GM04503 (cell line): Measurements from ENCODE around the gene DCLRE1A.

Experiments
- DNase-seq: peaks from one replicate; pipeline ENCODE4 v3.0.0-alpha.2; 2012; ENCODE audit warnings: low read depth

DCLRE1A gene

DNA sequence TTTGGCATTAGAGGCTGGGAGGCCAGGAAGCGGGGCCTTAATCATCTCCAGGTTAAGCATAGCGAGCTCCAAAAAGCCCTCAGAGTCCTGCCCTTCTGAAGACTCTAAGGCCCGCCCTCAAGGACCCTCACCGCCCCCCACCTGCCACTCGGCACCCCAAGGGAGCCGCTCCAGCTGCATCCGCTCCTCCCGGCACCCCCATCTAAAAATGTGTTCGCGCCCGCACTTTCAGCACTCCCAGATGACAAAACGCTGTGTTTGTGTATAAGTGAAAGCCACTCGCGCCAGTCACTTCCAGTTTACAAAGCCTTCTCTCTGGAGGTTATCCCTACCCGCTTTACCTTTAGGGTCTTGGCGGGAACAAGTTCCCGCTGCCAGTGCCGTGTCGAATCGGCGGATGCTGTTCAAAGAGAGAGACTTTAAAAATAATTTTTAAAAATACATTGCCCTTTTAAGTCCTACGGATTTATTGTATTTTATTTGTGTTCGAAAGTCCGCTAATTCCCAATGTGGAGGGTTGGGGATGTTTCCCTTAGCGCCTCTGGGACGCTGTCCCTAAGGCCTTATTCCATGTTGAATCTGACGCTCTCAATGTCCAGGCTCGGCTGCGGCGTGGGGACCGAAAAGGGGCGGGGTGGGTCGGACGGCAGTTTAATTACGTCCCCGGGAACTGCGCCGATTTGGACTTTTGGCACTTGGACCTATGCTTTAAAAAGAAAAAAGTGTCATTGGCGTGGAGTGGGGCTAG lies at the start of gene DCLRE1A, which contains the start of gene NHLRC2:
TSS of gene DCLRE1A (minus strand) at position 70 of the 748 bp plus-strand sequence. CDS start 900 bp downstream, outside the sequence.
TSS of gene NHLRC2 (plus strand) at position 649 of the 748 bp plus-strand sequence. CDS start 212 bp downstream, outside the sequence.
- DNase-seq = peak; percentile 45

DNA sequence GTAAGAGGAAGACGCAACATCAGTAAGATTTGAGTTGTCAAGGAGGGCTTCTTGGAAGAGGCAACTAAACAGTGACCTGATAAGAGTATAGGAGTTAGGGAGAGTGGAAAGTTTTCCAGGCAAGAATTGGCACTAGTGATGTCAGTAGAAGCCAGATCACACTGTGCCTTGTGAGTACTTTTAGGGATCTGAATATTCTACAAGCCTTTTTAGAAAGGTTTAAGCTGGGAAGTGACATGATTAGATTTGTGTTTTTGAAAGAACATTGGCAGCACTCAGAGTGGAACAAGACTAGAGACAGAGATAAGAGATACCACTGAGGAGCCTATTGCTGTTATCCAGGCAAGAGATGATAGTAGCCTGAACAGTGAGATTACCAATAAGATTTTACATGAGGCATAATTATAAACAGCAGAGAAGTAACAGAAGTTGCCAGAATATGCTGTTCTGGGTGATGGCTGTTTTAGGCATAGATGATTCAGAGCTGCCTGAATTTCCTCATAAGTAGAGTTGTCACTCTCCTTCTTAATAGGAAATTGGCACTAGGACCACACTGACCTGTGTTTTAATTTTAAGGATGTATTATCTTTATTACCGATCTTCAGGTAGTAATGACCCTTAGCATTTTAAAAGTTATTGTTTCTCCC lies 46.2 kb upstream of the DCLRE1A start:
- DNase-seq = no peak

DNA sequence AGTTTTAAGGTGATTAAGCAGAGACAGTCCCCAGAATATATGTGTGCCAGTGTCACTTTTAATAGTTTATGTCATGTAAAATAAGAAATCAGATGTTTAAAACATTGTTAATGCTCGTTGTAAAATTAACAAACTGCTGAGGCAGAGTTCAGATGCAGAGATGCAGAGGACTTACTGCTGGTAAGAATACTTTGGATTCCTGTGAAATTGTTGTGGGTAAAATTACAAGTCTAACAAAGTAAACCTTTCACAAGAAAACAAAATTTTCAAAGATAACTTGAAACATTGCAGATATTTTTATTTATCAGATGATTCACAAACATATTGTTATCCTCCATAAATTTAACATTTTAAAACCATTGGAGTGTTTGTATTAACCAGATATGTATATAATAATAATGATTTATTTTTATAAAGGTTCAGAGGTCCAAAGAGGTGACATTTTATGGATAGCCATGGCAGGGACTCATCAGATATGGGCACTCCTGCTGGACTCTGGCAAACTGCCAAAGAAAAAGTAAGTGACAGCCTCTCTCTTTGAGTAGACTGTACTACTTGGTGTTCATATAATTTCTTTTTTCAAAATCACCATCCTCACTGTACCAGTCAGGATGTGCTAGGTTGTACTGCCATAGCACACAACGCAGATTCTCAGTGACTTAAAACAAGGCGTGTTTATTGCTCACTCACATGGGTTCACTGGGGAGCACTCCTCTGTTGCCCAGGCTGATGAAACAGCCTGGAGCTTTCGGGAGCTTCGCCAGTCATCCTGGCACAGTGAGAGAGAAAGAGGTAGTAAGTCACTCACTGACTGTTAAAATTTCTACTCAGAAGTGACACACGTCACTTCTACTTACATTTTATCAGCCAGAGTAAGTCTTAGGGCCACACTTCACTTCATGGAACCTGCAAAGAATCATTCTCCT lies 44.1 kb upstream of the DCLRE1A start:
- DNase-seq = no peak

DNA sequence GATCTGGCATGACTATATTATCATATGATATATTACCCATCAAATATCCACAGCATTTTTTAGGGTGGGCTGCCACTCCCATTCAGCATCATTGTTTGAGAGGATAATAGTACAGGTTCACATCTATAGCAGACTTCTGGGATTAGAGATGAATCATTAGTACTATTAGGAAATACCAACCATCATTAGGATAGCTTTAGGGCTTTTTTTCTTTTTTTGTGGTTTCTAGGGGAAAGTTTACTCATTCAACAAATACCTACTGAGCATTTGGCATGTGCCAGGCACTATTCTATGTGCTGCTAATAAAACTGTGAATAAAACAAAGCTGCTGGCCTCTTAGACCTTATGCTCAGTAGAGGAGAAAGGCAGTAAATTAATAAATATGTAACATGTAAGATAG lies 41.1 kb upstream of the DCLRE1A start:
- peak; percentile 36 for DNase-seq

DNA sequence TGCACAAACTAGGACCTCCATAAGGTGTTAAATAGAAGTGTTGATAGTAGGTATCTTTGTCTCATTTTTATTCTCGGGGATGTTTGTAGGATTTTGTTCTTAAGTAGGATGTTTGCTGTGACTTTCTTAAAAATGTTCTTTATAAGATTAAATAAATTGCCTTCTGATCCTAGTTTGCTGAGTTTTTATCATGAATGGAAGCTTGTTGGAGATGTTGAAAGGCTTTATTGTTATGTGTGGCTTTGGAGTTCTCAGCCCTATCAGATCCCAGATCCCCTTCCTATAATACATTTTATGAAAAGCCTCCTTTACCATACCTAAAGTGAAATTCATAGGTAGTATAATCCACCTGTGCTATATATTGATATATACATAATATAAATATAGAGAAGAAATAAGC lies 40.7 kb upstream of the DCLRE1A start:
- no peak for DNase-seq

DNA sequence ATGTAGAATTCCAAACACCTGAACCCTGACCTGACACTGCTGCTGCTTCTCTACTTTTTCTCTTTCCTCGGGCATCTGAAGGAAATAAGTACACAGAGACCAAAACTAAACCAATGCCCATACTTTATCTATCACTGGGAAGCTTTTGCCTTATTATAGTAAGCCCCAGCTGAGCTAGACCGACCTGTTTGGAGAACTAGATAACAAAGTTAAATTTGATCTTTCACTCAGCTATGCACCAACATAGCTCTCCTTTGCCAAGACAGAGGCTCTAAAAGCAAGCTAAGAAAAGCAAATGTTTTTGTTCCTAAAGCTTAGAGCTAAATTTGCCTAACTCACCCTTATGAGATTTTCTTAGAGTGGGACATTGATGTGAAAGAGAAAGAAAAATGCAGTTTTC lies 39.7 kb upstream of the DCLRE1A start:
- no peak for DNase-seq

DNA sequence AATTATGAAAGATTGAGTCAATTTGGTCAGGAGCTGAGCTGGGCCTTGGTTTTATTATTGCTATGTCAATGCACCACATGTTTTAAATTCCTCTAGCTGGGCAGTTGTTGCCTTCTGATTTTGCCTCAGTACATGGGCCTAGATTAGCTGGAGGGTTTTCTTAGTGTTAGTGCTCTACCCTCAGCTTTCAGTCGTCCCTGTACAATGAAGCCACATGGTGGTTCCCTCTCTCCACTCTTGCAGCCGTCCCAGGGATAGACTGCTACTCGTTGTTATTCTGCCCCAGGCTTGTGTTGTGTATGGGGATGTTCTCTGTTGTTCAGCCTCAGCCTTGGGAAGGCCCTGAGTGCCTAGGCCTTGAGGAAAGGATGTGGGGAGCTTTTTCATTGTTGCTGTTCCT lies 37.6 kb upstream of the DCLRE1A start:
- no peak for DNase-seq

DNA sequence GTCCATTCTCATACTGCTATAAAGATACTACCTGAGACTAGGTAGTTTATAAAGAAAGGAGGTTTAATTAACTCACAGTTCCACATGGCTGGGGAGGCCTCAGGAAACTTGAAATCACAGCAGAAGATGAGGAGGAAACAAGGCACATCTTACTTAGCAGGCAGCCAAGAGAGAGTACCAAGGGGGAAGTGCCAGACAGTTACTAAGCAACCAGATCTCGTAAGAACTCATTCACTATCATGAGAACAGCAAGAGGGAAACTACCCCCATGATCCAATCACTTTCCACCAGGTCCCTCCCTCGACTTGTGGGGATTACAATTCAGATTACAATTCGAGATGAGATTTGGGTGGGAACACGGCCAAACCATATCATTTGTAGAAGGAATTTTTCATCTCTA lies 36.9 kb upstream of the DCLRE1A start:
- no peak for DNase-seq

DNA sequence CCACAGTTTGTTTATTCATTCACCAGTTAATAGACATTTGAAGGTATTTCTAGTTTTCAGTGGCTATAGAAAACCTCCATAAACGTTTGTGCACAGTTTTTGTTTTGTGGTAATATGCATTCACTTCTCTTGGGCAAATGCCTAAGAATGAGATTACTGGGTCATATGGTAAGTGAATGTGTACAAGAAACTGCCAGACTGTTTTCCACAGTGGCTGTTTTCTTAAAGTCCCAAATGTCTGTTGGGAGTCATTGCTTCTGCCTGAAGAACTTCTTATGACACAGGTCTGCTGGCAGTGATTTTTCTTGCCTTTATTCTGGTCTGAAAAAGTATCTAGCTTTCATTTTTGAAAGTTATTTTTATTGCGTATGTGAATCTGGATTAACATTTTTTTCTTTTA lies 36.0 kb upstream of the DCLRE1A start:
- DNase-seq = no peak

DNA sequence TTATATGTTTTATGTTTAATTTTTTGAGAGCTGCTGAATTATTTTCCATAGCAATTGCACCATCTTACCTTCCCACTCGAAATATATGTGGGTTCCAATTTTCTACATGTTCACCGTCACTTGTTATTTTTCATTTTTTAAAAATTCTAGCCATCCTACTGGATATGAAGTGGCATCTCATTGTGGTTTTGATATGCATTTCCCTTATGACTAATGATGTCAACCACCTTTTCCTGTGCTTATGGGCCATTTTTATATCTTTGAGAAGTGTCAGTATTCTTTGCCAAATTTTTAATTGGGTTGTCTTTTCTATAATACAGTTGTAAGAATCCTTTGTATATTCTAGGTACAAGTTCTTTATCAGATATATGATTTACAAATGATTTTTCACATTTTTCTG lies 28.4 kb upstream of the DCLRE1A start:
- DNase-seq = no peak

DNA sequence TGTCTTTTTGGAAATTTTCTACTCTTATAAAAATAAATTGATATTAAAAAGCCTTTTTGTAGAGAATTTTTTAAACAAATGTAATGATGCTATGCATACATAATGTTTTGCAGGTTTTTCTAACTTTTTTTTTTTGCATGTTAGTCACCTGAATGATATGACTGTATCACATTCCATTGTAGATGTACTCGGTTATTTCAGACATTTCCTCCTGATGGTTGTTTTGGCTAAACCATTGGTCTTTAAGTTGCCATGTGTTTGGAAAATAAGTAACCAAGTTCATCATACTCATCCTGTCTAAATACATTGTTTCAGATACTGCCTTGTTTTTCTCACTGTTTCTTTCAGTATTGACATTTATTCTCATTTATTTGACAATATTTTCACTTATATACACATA lies 26.4 kb upstream of the DCLRE1A start:
- DNase-seq = no peak

DNA sequence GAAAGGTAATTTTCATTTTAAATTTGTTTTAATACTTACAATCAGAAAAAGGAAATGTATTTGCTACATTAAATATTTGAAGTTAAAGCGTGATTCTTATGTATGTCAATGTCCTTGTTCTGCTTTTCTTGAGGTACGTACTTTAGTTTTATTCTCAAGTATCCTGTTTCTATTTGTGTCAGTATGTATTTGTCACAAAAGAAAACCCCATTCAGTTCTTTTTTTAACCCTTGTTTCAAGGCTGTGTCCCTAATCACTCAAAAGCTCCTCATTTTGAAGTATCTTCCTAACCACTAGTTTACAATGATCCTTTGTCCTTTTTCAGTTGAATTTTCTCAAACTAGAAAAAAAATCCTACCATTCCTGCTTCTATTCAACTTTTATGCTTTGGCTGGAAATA lies 25.8 kb upstream of the DCLRE1A start:
- no peak for DNase-seq

DNA sequence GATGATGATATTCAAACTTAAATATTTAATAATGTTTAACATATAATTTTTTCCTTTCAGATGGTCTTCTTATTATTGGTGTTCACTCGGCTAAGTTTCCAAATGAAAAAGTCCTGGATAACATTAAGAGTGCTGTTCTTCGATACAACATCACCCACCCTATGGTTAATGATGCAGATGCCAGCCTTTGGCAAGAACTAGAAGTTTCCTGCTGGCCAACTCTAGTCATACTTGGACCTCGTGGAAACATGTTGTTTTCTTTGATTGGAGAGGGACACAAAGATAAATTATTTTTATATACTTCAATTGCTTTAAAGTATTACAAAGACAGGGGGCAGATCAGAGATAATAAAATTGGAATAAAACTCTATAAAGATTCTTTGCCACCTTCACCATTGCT lies 22.6 kb upstream of the DCLRE1A start:
- DNase-seq = no peak

DNA sequence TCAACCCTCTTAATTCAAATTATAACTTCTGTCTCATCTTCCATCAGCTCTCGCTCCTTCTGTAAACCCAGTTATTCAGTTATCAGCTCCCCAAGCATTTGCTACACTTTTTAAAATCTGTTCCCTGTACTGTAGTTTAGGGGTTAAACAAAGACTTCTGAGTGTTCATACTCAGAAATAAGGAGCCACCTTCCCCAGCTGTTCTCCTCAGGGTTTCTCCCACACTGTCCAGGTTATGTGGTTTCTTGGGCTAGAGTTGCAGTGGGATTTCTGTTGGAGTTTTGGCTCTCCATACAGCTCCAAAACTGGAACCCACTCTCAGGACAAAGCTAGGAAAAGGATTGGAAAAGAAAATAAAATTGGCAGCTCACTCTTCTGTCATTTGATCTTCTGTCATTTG lies 21.3 kb upstream of the DCLRE1A start:
- DNase-seq = no peak

DNA sequence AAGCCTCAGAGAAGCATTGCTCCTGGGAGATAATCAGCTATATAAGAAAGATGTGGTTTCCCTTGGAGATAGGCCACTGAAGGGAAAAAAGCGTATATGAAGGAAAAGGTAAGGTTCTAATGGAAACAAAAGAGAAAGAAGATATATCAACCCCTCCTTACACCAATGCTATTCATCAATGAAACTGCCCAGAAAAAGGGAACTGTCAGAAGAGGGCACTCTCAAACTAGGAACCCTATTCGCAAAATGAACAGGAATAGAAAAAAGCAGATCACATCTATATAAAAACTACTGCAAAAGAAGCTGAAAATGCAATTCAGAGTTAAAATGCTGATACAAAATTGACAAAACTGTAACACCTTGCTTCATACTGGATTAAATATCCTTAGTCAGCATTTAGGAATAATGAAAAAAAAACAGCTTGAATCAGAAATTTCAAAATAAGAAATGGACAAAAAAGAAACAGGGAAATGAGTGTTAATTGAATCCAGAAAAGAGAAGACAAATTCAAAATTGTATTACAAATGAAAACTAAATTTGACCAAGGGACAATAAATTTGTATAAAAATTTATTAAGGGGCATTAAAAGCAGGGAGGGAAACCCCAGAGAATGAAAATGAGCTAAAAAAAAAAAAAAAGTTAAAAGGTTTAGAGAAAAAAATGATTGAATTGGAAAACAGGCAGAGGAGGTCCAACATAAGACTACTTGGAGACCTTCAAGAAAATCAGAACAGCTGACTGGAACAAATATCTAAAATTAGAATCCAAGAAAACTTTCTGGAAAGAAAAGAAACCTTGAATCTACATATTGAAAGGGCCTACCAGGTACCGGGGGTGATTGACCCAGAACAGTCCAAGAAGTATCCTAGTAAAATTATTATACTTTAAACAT lies 18.5 kb upstream of the DCLRE1A start:
- no peak for DNase-seq

DNA sequence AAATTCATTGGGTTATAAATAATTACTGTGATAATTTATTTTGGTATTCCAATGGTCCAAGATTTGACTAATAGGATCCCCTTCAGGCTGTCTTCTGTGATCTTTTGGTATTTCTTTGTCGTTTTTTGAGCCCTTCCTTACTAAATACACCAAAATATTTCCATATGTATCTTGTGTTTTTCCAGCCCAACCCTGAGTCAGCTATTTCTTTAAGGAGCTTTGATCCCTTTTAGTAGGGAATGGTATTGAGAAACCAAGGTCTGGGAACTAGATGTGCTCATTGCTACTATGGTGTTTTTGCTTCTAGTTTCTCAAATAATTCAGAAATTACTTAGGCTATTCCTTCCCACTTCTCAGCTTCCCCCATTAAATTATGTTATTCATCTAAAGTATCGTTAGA lies 15.9 kb upstream of the DCLRE1A start:
- DNase-seq = no peak

DNA sequence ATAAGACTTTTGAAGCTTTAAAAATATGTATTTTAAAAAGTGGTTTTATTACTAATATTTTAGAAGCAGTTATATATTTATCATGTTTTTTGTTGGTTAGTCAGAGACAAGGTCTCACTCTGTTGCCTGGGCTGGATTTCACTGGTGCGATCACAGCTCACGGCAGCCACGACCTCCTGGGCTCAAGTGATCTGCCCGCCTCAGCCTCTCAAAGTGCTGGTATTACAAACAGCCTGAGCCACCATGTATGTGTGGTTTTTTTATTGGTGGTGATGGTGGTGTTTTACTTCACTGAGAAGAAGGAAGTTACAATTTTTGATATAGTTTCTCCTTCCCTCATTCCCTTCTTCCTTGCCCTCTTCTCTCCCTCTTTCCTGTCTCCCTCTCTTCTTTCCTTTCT lies 14.0 kb upstream of the DCLRE1A start:
- no peak for DNase-seq

DNA sequence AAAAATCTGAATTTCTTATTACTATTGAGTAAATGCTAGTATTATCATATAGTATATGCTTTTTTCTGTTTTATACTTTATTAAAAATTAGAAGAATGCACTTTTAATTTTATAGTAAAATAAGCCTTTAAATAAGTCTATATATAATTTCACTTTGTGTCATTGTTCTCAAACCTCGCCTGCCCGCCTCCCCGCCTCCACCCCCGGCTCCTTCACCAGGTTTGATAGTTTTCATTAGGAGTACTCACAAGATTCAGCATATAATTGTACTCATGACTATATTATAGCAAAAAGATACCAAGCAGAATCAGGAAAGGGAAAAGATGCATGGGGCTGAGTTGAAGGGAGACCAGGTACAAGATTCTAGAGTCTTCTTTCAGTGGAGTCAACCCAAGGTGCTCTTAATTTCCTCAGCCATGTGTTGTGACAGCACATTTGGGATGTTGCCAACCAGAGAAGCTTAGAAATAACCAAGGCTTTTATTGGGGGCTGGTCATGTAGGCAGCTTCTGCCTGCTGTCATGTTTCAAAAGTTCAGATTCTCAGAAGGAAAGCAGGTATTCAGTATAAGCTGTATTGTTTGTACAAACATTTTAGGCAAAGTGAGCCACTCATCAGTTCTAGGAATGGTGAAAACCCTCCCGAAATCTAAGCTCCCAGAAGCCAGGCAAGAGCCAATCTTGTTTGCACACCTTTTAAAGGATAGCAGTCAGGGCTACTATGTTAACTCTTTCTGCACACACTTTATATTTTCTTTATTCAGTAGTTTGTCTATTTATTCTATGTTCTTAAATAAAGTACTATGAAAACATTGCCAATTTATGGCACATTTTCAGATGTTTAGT lies 12.9 kb upstream of the DCLRE1A start:
- no peak for DNase-seq

DNA sequence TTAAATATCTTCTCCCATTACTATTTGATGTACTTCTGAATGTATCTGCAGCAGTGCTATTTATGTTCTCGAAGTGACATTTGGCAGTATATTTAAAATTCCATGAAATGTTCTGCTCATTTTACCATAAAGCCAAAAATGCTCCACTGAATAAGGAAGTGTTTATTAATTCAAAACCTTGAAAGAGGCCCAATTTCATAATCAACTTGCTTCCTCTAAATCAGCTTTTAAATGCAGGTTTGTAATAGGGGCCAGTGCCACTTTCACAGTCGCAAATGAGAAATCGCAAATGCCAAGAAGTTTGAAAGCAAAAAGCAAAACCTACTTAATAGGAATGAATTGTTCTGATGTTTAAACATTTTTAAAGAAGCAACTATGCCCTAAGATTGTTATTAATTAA lies 12.0 kb upstream of the DCLRE1A start:
- no peak for DNase-seq

DNA sequence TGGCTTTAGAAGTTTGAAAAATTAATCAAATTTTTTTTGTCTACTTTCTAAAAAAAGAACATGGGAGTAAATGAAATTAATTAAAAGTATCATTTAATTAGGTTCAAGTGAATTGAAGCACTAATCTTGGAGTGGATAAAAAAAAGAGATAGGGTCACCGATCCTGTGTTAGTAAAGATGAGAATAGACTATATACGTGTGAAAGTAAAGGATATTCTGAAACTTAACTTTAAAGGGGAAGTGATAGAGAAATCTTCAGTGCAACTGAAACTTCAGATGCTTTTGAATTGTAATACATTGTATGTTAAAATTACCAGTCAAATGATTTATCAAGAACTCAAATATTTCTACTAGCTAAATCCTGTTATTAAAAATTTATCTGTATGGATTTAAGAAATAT lies 5.4 kb upstream of the DCLRE1A start:
- no peak for DNase-seq

DNA sequence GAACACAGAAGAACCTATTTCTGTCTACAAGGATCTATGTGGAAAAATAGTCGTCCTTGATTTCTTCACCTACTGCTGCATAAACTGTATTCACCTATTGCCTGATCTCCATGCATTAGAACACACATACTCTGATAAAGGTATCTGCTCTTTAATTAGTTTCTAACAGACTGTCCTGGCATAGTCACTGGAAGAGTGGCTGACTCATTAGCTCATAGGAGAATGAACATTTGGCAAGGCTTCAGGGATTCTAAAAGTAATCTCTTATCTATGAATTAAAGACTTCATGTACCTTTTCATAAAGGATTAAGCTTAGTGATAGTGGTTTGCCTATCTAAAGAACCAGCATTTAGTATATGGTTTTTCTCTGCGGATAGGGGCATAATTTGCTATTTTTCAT lies 4.7 kb upstream of the DCLRE1A start:
- DNase-seq = no peak
